Right atrium auricular region (tissue), 2 donors: ENCODE data around the gene CFAP300. TPM values are rescaled to one million over a fixed set of nuclear protein-coding genes. Genes with fewer than 3 reads are reported as not detected.

ENCODE experiments used
- DNase-seq: peaks from one replicate; pipeline ENCODE4 v3.0.0-alpha.2; 2019; ENCODE audit warnings: low spot score
- H3K27ac ChIP-seq, 2 donors: fragments of 200-600 bp; sonication (generic); 1 replicate in 1 of 2; 2 replicates in 1 of 2; pipeline ENCODE4 v1.5.1; 2016 to 2019
- H3K27me3 ChIP-seq, 2 donors: fragments of 200-600 bp; sonication (generic); one replicate each; pipeline versions ENCODE4 v1.5.1 to v1.6.0; 2017 to 2019
- H3K36me3 ChIP-seq: fragments of 200-600 bp; sonication (generic); one replicate; pipeline ENCODE4 v1.5.1; 2016
- H3K4me1 ChIP-seq, 2 donors: fragments of 200-600 bp; sonication (generic); one replicate each; pipeline versions ENCODE4 v1.5.1 to v1.6.0; 2017 to 2019
- H3K4me3 ChIP-seq, 2 donors: fragments of 200-600 bp; sonication (generic); 1 replicate in 1 of 2; 2 replicates in 1 of 2; pipeline ENCODE4 v1.5.1; 2017 to 2019; ENCODE audit warnings: mild to moderate bottlenecking in 1 of 2, moderate library complexity in 1 of 2
- H3K9me3 ChIP-seq, 2 donors: fragments of 200-600 bp; sonication (generic); one replicate each; pipeline ENCODE4 v1.5.1; 2019
- total RNA-seq, 2 donors: library from RNA; depleted of rRNA; stranded (reverse); fragments of >200 nt; gene quantifications; one replicate each; pipeline ENCODE4 v1.1.0, GENCODE V29; 2016
- TF ChIP-seq, protein P1 (sequence below), 2 donors: fragments of 200-600 bp; sonication (generic); IDR thresholded peaks; one replicate each; pipeline ENCODE4 v1.5.1; 2019; ENCODE audit warnings: antibody characterized with exemption in 2 of 2

Gene CFAP300
- total RNA-seq, 2 donors from 2014 or later: 1.8 to 5.4 TPM

DNA sequence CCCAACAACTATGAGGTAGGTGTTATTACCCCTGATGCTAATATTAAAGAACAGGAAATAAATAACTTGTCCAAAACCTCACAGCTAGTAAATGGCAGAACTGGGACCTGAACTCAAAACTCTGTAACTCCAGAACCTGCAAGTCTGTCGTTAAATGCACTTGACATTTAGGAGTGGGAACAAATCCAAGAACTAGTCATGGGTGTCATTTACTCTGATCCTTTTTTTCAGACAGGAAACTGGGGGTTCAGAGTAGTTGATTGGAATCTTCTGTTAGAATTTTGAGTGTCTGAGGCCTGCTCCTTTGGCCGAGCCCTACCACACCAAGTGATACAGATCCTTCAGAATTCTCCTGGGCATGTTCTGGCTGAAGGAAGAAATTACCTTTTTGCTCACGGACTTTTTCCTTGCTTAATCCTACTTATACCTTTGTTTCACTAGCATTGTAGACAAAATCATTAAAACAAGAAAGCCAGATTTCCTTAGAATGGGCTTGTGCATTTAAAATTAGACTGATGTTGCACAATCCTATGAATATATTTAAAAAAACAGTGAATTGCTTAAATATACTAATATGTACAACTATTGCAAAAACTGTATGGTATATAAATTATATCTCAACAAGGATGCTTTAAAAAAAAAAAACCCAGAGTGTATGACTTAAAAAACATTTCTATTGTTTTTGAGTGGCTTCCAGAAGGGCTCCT is 61.6 kb downstream of the CFAP300 start:
- peak overlapping the region in 1 of 2 donors; percentile 99 for H3K27ac ChIP-seq
- H3K4me1 ChIP-seq: peaks cover 0 to 19% of the 10 kb centered on the region in 2 donors
- no peaks in the 10 kb centered on the region for H3K27me3 ChIP-seq
- H3K9me3 ChIP-seq: no peaks in the 10 kb centered on the region
- no peak for DNase-seq
- TF ChIP-seq, protein P1, sequence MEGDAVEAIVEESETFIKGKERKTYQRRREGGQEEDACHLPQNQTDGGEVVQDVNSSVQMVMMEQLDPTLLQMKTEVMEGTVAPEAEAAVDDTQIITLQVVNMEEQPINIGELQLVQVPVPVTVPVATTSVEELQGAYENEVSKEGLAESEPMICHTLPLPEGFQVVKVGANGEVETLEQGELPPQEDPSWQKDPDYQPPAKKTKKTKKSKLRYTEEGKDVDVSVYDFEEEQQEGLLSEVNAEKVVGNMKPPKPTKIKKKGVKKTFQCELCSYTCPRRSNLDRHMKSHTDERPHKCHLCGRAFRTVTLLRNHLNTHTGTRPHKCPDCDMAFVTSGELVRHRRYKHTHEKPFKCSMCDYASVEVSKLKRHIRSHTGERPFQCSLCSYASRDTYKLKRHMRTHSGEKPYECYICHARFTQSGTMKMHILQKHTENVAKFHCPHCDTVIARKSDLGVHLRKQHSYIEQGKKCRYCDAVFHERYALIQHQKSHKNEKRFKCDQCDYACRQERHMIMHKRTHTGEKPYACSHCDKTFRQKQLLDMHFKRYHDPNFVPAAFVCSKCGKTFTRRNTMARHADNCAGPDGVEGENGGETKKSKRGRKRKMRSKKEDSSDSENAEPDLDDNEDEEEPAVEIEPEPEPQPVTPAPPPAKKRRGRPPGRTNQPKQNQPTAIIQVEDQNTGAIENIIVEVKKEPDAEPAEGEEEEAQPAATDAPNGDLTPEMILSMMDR (IDR thresholded peaks at IDR 0.05): no peak
- no peaks in the 10 kb centered on the region for H3K36me3 ChIP-seq
- H3K4me3 ChIP-seq: no peak overlapping the region

DNA sequence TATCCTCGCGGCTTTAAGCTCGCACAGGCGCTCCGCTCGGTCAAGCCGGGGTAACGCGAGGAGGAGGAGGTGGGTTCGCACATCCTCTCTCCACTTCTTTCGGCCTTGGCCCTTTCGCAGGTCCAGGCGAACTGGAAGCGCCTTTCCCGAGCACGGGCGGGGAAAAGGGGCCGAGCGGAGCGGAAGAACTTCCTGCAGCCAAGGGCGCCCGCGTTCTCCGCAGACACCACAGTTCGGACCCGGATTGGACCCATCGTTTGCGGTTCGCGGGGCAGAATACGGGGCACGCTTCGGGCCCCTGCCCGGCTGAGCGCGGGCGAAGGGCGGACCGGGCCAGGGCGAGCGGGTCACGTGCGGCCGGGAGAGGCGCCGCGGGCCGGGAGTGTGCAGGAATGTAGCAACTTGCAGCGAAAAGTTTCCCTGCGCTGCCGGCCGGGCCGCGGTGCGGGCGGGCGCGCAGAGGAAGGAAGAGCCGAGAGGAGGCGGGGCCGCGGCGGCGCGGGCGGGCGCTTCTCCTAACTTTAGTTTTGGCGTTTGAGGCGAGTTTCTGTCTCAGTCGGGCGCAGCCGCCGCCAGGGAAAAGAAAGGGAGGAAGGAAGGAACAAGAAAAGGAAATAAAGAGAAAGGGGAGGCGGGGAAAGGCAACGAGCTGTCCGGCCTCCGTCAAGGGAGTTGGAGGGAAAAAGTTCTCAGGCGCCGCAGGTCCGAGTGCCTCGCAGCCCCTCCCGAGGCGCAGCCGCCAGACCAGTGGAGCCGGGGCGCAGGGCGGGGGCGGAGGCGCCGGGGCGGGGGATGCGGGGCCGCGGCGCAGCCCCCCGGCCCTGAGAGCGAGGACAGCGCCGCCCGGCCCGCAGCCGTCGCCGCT is 62.9 kb downstream of the CFAP300 start, which contains the start of gene YAP1:
Gene YAP1, plus strand, starts transcription at position 552 of the 865 bp plus-strand sequence. CDS start 402 bp downstream, outside the sequence.
- H3K4me1 ChIP-seq: peaks cover 0 to 23% of the 10 kb centered on the region in 2 donors
- no peaks in the 10 kb centered on the region for H3K27me3 ChIP-seq

DNA sequence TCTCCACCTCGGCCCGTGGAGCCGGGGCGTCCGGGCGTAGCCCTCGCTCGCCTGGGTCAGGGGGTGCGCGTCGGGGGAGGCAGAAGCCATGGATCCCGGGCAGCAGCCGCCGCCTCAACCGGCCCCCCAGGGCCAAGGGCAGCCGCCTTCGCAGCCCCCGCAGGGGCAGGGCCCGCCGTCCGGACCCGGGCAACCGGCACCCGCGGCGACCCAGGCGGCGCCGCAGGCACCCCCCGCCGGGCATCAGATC is 63.4 kb downstream of the CFAP300 start:
- H3K4me1 ChIP-seq: peaks cover 0 to 28% of the 10 kb centered on the region in 2 donors
- no peaks in the 10 kb centered on the region for H3K27me3 ChIP-seq
- TF ChIP-seq, protein P1 (IDR thresholded peaks at IDR 0.05): no peak
- H3K36me3 ChIP-seq: peaks cover 6% of the 10 kb centered on the region
- H3K4me3 ChIP-seq: peak overlapping the region; percentile 84 to 93
- H3K27ac ChIP-seq: peak overlapping the region; percentile 95 to 99
- no peak for DNase-seq
- no peaks in the 10 kb centered on the region for H3K9me3 ChIP-seq

More for the DNA sequence above, 62.9 kb downstream of the CFAP300 start, which contains the start of gene YAP1:
- H3K9me3 ChIP-seq: no peaks in the 10 kb centered on the region
- TF ChIP-seq, protein P1 (IDR thresholded peaks at IDR 0.05): no peak
- DNase-seq: peak; percentile 90
- peak within 1 kb of the TSS; percentile 84 to 93 for H3K4me3 ChIP-seq
- peak within 1 kb of the TSS; percentile 95 to 99 for H3K27ac ChIP-seq
- peaks cover 6% of the 10 kb centered on the region for H3K36me3 ChIP-seq

- TF ChIP-seq, protein P1 (IDR thresholded peaks at IDR 0.05): peak in 1 of 2 donors; percentile 45
- H3K4me1 ChIP-seq: peaks cover 0 to 33% of the 10 kb centered on the region in 2 donors
- H3K27me3 ChIP-seq: no peaks in the 10 kb centered on the region
- H3K27ac ChIP-seq: peak overlapping the region; percentile 95 to 99
- peaks cover 6% of the 10 kb centered on the region for H3K36me3 ChIP-seq
- H3K9me3 ChIP-seq: no peaks in the 10 kb centered on the region
- peak overlapping the region; percentile 84 to 93 for H3K4me3 ChIP-seq
- peak; percentile 76 for DNase-seq
Observed at GRCh38 chr11:102111011-102111786, 64.0 kb downstream of the CFAP300 start.

- no peak for DNase-seq
- H3K4me3 ChIP-seq: peak overlapping the region; percentile 84 to 93
- H3K27ac ChIP-seq: peak overlapping the region; percentile 95 to 99
- peaks cover 0 to 39% of the 10 kb centered on the region in 2 donors for H3K4me1 ChIP-seq
- H3K9me3 ChIP-seq: no peaks in the 10 kb centered on the region
- H3K27me3 ChIP-seq: no peaks in the 10 kb centered on the region
- H3K36me3 ChIP-seq: peaks cover 6% of the 10 kb centered on the region
- TF ChIP-seq, protein P1 (IDR thresholded peaks at IDR 0.05): no peak
Observed at GRCh38 chr11:102111787-102112508, 64.7 kb downstream of the CFAP300 start.
